Hepatic stellate cell (primary cell): ENCODE results near the gene TMEM147.
"Not testable (repeated sequence)": the region's sequence is repeated elsewhere in the genome, so short reads cannot be mapped to it uniquely, and the experiment has no call there.

ENCODE experiments used
- DNase-seq: peaks from one replicate; pipeline ENCODE4 v3.0.0; 2011; ENCODE audit warnings: low spot score

Gene TMEM147

GRCh38 chr19:35563207-35563829 lies 17.9 kb downstream of the TMEM147 start, which contains the start of gene ATP4A:
TSS of gene ATP4A (minus strand) at chr19:35563658. CDS start at chr19:35563629, 29 bp downstream.
- DNase-seq: no peak

- no peak for DNase-seq
These were observed 19.8 kb downstream of the TMEM147 start for GRCh38 chr19:35565016-35565856.

- DNase-seq: no peak
These were observed 21.3 kb downstream of the TMEM147 start for GRCh38 chr19:35566738-35567137.

- DNase-seq: no peak
These were observed 23.9 kb downstream of the TMEM147 start for GRCh38 chr19:35569281-35569781.

- DNase-seq: no peak
These were observed 26.1 kb downstream of the TMEM147 start for GRCh38 chr19:35571406-35571965.

DNA sequence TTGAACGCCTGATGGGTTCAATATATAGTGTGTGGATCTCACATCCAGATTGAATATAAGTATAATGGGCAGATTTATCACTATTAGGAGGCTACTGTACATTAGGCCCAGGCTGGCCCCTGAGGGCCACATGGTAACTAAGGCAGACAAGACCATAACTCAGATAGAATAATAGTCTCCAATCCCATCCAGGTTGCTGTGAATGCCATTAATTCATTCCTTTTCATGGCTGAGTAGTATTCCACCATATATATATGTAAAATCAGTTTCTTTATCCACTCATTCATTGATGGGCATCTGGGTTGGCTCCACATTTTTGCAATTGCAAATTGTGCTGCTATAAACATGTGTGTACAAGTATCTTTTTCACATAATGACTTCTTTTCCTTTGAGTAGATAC lies 32.5 kb downstream of the TMEM147 start:
- DNase-seq: no peak

DNA sequence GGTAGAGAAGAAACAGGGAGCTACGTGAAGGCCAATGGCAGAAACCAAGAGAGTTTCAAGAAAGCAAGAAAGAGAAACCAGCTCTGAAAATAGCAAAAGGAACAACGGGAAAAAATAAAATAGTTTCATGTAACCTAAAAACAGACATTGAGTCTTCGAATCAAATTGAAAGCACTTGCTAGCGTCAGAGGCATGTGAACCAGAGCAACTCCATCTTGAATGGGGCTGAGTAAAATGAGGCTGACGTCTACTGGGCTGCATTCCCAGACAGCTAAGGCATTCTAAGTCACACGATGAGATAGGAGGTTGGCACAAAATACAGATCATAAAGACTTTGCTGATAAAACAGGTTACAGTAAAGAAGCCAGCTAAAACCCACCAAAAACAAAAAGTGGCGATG lies 33.3 kb downstream of the TMEM147 start:
- DNase-seq: no peak

GRCh38 chr19:35582760-35583159 lies 37.3 kb downstream of the TMEM147 start:
- DNase-seq: no peak

DNA sequence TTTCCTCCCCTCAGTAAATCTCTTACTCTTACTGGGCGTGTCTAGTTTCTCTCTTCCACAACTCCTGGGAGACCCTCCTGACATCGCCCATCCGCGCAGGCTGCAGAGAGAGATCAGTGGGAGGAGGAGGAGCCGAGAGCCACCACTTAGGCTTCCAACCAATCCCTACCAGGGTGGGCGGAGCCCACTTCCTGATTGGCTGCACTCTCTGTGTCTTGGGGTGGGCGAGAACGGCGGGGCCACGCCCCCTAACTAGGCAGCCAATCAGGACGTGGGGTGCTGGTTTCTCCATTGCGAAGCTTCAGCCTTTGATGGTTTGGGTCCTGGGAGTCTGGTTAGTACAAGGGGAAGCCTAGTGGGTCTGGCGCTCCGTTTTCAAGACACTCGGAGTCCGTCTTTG lies 40.4 kb downstream of the TMEM147 start, which contains the start of gene PMIS2:
PMIS2 (plus strand) TSS at position 326 of the 400 bp plus-strand sequence. CDS start 87 bp downstream, outside the sequence.
- no peak for DNase-seq

DNA sequence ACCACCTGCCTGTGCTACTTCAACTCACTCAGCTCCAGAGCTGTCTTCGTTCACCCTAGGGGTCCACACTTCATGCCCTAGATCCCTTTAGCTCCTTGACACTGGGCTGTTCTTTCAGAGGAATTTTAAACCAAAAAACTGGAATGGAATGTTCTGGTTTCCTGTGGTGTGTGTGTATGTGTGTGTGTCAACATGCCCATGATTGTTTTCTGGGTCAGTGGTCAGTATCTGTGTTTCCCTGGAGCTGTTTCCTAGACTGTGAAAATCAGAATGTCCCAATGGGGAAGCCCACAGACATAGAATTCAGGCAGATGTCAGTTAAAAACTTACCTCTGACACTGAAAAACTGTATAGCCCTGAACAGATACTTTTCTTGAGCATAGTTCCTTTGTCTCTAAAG lies 41.9 kb downstream of the TMEM147 start:
- DNase-seq: no peak

DNA sequence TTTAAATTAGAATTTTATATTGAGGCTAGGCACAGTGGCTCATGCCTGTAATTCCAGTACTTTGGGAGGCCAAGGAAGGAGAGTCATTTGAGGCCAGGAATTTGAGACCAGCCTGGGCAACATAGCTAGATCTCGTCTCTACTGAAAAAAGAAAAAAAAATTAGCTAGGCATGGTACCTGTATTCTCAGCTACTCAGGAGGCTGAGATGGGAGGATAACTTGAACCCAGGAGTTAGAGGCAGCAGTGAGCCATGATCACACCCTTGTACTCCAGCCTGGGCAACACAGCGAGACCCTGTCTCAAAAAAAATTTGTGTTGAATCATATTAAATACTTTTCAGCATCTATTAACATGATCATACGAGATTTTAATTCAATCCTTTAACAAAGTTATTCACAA lies 45.4 kb downstream of the TMEM147 start:
- DNase-seq: no peak

GRCh38 chr19:35592226-35592625 lies 46.8 kb downstream of the TMEM147 start:
- DNase-seq: peak; percentile 41

DNA sequence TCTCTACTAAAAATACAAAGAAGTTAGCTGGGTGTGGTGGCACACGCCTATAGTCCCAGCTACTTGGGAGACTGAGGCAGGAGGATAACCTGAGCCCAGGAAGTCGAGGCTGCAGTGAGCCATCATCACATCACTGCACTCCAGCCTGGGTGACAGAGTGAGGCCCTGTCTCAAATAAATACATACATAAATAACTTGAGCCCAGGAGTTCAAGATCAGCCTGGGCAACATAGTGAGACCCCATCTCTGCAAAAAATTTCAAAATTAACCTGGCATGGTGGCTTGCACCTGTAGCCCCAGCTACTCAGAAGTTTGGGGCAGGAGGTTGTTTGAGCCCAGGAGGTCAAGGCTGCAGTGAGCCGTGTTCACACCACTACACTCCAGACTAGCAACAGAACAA lies 49.6 kb downstream of the TMEM147 start:
- not testable (repeated sequence) for DNase-seq

GRCh38 chr19:35595928-35596327 lies 50.5 kb downstream of the TMEM147 start:
- no peak for DNase-seq

GRCh38 chr19:35596366-35596999 lies 51.1 kb downstream of the TMEM147 start:
- peak; percentile 28 for DNase-seq
